ENCODE data around the gene ARSD. TPM values are rescaled to one million over a fixed set of nuclear protein-coding genes. Genes with fewer than 3 reads are reported as not detected.

Gene ARSD
- total RNA-seq, 2 experiments from 2014 or later, result 0.98 to 1.2 TPM

DNA sequence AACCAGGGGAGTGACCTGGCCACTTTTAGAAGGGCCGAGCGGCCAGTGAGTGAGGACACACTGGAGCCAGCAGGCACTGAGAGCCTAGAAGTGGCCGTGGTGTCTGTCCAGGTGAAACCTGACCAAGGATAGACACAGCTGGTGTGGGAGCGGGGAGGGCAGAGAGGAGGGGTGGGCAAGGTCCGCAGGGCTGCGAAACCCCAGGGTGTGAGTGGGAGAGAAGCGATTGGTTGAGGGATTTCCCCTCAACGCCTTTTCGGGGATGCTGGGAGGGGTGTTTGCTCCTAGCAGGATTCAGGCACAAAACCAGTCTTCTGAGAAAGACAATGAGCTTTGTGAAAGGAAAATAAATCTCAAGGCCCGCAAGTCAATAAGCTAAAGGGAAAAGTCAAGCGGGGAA lies 33.2 kb upstream of the ARSD start:
- intact Hi-C loops (cut with micrococcal nuclease), result no loop called here
- H3K4me3 Mint-ChIP-seq, result no peak overlapping the region
- H3K4me1 Mint-ChIP-seq (ENCODE audit: low read depth), result no peaks in the 10 kb centered on the region
- no peaks in the 10 kb centered on the region for H3K36me3 Mint-ChIP-seq (ENCODE audit: low read depth)
- no peaks in the 10 kb centered on the region for H3K27me3 Mint-ChIP-seq
- H3K9me3 Mint-ChIP-seq, result no peaks in the 10 kb centered on the region
- POLR2A ChIA-PET, result no interaction called here
- no peak for TF ChIP-seq CTCF (IDR thresholded peaks at IDR 0.05)
- CTCF ChIA-PET, result no interaction called here
- H3K27ac Mint-ChIP-seq, result no peak overlapping the region
- ATAC-seq (no peak), DNase-seq (no peak)

DNA sequence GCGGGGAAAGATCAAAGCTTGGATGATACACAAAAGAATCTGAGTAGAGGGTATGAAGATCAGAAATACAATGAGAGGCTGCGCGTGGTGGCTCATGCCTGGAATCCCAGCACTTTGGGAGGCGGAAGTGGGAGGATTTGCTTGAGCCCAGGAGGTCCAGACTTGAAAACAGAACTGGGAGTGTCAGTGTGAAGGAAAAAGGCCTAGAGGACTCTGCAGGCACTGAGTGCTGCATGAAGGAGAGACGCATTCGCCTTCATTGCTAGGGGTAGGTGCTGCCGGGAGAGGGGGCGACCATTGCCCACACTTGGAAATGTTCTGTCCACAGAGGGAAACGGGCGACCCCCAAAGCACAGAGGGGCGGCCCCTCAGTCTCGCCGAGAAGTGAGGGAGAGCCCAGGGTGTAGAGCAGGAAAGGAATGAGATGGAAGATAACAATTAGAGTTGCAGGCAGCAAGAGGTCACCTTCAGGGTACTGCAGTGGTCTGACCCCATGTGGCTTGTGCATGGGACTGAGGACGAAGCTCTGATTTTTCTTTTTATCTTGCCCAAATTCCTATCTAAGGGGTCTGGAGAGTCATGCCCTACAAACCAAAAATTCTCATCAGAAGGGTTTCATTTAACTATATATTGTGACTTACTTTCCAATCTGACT lies 31.8 kb upstream of the ARSD start:
- ChIA-PET CTCF (no interaction called here), POLR2A (no interaction called here)
- no peaks in the 10 kb centered on the region for H3K27me3 Mint-ChIP-seq

DNA sequence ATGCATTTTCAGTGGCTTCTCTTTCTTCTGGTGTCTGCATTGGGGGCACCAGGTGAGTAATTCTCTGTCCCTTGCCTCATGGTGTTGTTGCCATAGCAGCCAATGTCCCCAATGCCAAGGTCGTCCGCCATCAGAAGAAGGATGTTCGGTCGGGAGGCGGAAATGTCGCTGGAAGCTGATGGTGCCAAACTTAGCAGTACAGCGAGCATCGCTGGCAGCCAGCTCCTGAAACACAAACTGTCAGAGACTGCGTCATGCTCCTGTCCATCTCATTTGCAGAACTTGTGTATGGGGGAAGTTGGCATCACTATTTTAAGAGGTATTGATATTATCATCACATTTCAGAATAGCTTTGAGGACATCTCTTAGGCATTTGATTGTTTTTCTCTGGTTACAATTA lies 29.1 kb upstream of the ARSD start:
- ChIA-PET POLR2A (no interaction called here), CTCF (no interaction called here)
- H3K9me3 Mint-ChIP-seq, result no peaks in the 10 kb centered on the region
- no peaks in the 10 kb centered on the region for H3K4me1 Mint-ChIP-seq (ENCODE audit: low read depth)
- H3K4me3 Mint-ChIP-seq, result no peak overlapping the region
- ATAC-seq, result no peak
- intact Hi-C loops (cut with micrococcal nuclease), result no loop called here
- H3K36me3 Mint-ChIP-seq (ENCODE audit: low read depth), result no peaks in the 10 kb centered on the region
- H3K27ac Mint-ChIP-seq, result no peak overlapping the region
- no peaks in the 10 kb centered on the region for H3K27me3 Mint-ChIP-seq
- DNase-seq, result no peak
- TF ChIP-seq CTCF (IDR thresholded peaks at IDR 0.05), result no peak

More for the DNA sequence above, 31.8 kb upstream of the ARSD start:
- no peak overlapping the region for H3K4me3 Mint-ChIP-seq
- no peaks in the 10 kb centered on the region for H3K4me1 Mint-ChIP-seq (ENCODE audit: low read depth)
- TF ChIP-seq CTCF (IDR thresholded peaks at IDR 0.05), result no peak
- H3K27ac Mint-ChIP-seq, result no peak overlapping the region
- H3K9me3 Mint-ChIP-seq, result no peaks in the 10 kb centered on the region
- intact Hi-C loops (cut with micrococcal nuclease), result no loop called here
- H3K36me3 Mint-ChIP-seq (ENCODE audit: low read depth), result no peaks in the 10 kb centered on the region
- DNase-seq (no peak), ATAC-seq (no peak)

DNA sequence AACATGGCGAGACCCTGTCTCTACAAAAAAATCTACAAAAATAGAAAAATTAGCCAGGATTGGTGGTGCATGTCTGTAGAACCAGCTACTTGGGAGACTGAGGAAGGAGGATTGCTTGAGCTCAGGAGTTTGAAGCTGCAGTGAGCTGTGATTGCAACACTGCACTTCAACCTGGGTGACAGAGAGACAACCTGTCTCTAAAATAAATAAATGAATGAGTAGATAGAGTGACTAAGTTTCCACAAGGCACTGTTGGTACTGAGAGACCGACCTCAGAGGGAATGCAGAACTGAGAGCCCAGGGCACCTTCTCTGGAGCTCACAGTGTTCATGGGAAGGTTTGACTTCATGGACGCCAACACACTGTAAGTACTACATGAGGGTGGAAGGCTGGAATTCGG lies 26.7 kb upstream of the ARSD start:
- H3K27ac Mint-ChIP-seq, result no peak overlapping the region
- ChIA-PET CTCF (no interaction called here), POLR2A (no interaction called here)
- TF ChIP-seq CTCF (IDR thresholded peaks at IDR 0.05), result no peak
- no peaks in the 10 kb centered on the region for H3K36me3 Mint-ChIP-seq (ENCODE audit: low read depth)
- H3K27me3 Mint-ChIP-seq, result no peaks in the 10 kb centered on the region
- no peak for DNase-seq
- no peaks in the 10 kb centered on the region for H3K4me1 Mint-ChIP-seq (ENCODE audit: low read depth)
- intact Hi-C loops (cut with micrococcal nuclease), result no loop called here
- no peak for ATAC-seq
- no peak overlapping the region for H3K4me3 Mint-ChIP-seq
- no peaks in the 10 kb centered on the region for H3K9me3 Mint-ChIP-seq

- DNase-seq (no peak), ATAC-seq (no peak)
- H3K27me3 Mint-ChIP-seq, result no peaks in the 10 kb centered on the region
- H3K9me3 Mint-ChIP-seq, result no peaks in the 10 kb centered on the region
- TF ChIP-seq CTCF (IDR thresholded peaks at IDR 0.05), result no peak
- CTCF ChIA-PET, result no interaction called here
- POLR2A ChIA-PET, result no interaction called here
- intact Hi-C loops (cut with micrococcal nuclease), result no loop called here
- H3K27ac Mint-ChIP-seq, result no peak overlapping the region
- no peaks in the 10 kb centered on the region for H3K36me3 Mint-ChIP-seq (ENCODE audit: low read depth)
- no peak overlapping the region for H3K4me3 Mint-ChIP-seq
- no peaks in the 10 kb centered on the region for H3K4me1 Mint-ChIP-seq (ENCODE audit: low read depth)
These were observed 26.1 kb upstream of the ARSD start for GRCh38 chrX:2955281-2955680.

Measured in activated CD8-positive, alpha-beta T cell treated with anti-CD3 and anti-CD28 coated beads for 36 hours (primary cell).